ENCODE data around the gene KCNIP1.

Gene KCNIP1
- 0 reads per million in 3 donors for total RNA-seq

GRCh38 chr5:170503990-170504596, at the start of gene KCNIP1:
TSS of gene KCNIP1 (plus strand) at chr5:170504020.
- no peak for DNase-seq

GRCh38 chr5:170463426-170463825, 40.4 kb upstream of the KCNIP1 start:
- H3K27ac ChIP-seq (ENCODE audit: insufficient read depth, low read length, poor library complexity, severe bottlenecking): no peak overlapping the region
- no peak overlapping the region for H3K4me3 ChIP-seq (ENCODE audit: insufficient read depth, low read depth, low read length, poor library complexity, severe bottlenecking)
- no peaks in the 10 kb centered on the region for H3K9me3 ChIP-seq (ENCODE audit: control insufficient read depth, low read length)
- H3K4me1 ChIP-seq (ENCODE audit: control insufficient read depth, insufficient read depth, low read length, poor library complexity, severe bottlenecking): no peaks in the 10 kb centered on the region
- no peaks in the 10 kb centered on the region for H3K36me3 ChIP-seq (ENCODE audit: control insufficient read depth, insufficient read depth, low read length)
- peaks cover 5% of the 10 kb centered on the region for H3K27me3 ChIP-seq (replicated peaks; ENCODE audit: control insufficient read depth, insufficient read depth, low read length, poor library complexity, severe bottlenecking)
- DNase-seq: no peak

More at GRCh38 chr5:170503990-170504596, at the start of gene KCNIP1:
- Histone ChIP-seq H3K9me3 (ENCODE audit: control insufficient read depth, low read length) (no peaks in the 10 kb centered on the region), H3K27ac (ENCODE audit: insufficient read depth, low read length, poor library complexity, severe bottlenecking) (no peak within 1 kb of the TSS), H3K36me3 (ENCODE audit: control insufficient read depth, insufficient read depth, low read length) (no peaks in the 10 kb centered on the region), H3K4me1 (ENCODE audit: control insufficient read depth, insufficient read depth, low read length, poor library complexity, severe bottlenecking) (no peaks in the 10 kb centered on the region), H3K4me3 (ENCODE audit: insufficient read depth, low read depth, low read length, poor library complexity, severe bottlenecking) (no peak within 1 kb of the TSS), H3K27me3 (replicated peaks; ENCODE audit: control insufficient read depth, insufficient read depth, low read length, poor library complexity, severe bottlenecking) (no peaks in the 10 kb centered on the region)

- Histone ChIP-seq H3K4me1 (ENCODE audit: control insufficient read depth, insufficient read depth, low read length, poor library complexity, severe bottlenecking) (no peaks in the 10 kb centered on the region), H3K9me3 (ENCODE audit: control insufficient read depth, low read length) (no peaks in the 10 kb centered on the region), H3K36me3 (ENCODE audit: control insufficient read depth, insufficient read depth, low read length) (no peaks in the 10 kb centered on the region), H3K27me3 (replicated peaks; ENCODE audit: control insufficient read depth, insufficient read depth, low read length, poor library complexity, severe bottlenecking) (peaks cover 5% of the 10 kb centered on the region), H3K4me3 (ENCODE audit: insufficient read depth, low read depth, low read length, poor library complexity, severe bottlenecking) (no peak overlapping the region), H3K27ac (ENCODE audit: insufficient read depth, low read length, poor library complexity, severe bottlenecking) (no peak overlapping the region)
- no peak for DNase-seq
Observed at GRCh38 chr5:170464280-170465127, 39.3 kb upstream of the KCNIP1 start.

- DNase-seq: no peak
- H3K4me3 ChIP-seq (ENCODE audit: insufficient read depth, low read depth, low read length, poor library complexity, severe bottlenecking): no peak overlapping the region
- no peaks in the 10 kb centered on the region for H3K9me3 ChIP-seq (ENCODE audit: control insufficient read depth, low read length)
- peaks cover 5% of the 10 kb centered on the region for H3K27me3 ChIP-seq (replicated peaks; ENCODE audit: control insufficient read depth, insufficient read depth, low read length, poor library complexity, severe bottlenecking)
- no peaks in the 10 kb centered on the region for H3K4me1 ChIP-seq (ENCODE audit: control insufficient read depth, insufficient read depth, low read length, poor library complexity, severe bottlenecking)
- no peak overlapping the region for H3K27ac ChIP-seq (ENCODE audit: insufficient read depth, low read length, poor library complexity, severe bottlenecking)
- H3K36me3 ChIP-seq (ENCODE audit: control insufficient read depth, insufficient read depth, low read length): no peaks in the 10 kb centered on the region
Observed at GRCh38 chr5:170466553-170466952, 37.3 kb upstream of the KCNIP1 start.

- Histone ChIP-seq H3K36me3 (ENCODE audit: control insufficient read depth, insufficient read depth, low read length) (no peaks in the 10 kb centered on the region), H3K4me3 (ENCODE audit: insufficient read depth, low read depth, low read length, poor library complexity, severe bottlenecking) (no peak overlapping the region), H3K27me3 (replicated peaks; ENCODE audit: control insufficient read depth, insufficient read depth, low read length, poor library complexity, severe bottlenecking) (peaks cover 5% of the 10 kb centered on the region), H3K27ac (ENCODE audit: insufficient read depth, low read length, poor library complexity, severe bottlenecking) (no peak overlapping the region), H3K9me3 (ENCODE audit: control insufficient read depth, low read length) (no peaks in the 10 kb centered on the region), H3K4me1 (ENCODE audit: control insufficient read depth, insufficient read depth, low read length, poor library complexity, severe bottlenecking) (no peaks in the 10 kb centered on the region)
- no peak for DNase-seq
Observed at GRCh38 chr5:170466988-170467707, 36.7 kb upstream of the KCNIP1 start.

GRCh38 chr5:170468633-170469285, 35.1 kb upstream of the KCNIP1 start:
- H3K9me3 ChIP-seq (ENCODE audit: control insufficient read depth, low read length): no peaks in the 10 kb centered on the region
- no peaks in the 10 kb centered on the region for H3K4me1 ChIP-seq (ENCODE audit: control insufficient read depth, insufficient read depth, low read length, poor library complexity, severe bottlenecking)
- peaks cover 5% of the 10 kb centered on the region for H3K27me3 ChIP-seq (replicated peaks; ENCODE audit: control insufficient read depth, insufficient read depth, low read length, poor library complexity, severe bottlenecking)
- H3K27ac ChIP-seq (ENCODE audit: insufficient read depth, low read length, poor library complexity, severe bottlenecking): no peak overlapping the region
- DNase-seq: no peak
- H3K36me3 ChIP-seq (ENCODE audit: control insufficient read depth, insufficient read depth, low read length): no peaks in the 10 kb centered on the region
- H3K4me3 ChIP-seq (ENCODE audit: insufficient read depth, low read depth, low read length, poor library complexity, severe bottlenecking): no peak overlapping the region

- H3K27ac ChIP-seq (ENCODE audit: insufficient read depth, low read length, poor library complexity, severe bottlenecking): no peak overlapping the region
- no peaks in the 10 kb centered on the region for H3K36me3 ChIP-seq (ENCODE audit: control insufficient read depth, insufficient read depth, low read length)
- peaks cover 4% of the 10 kb centered on the region for H3K27me3 ChIP-seq (replicated peaks; ENCODE audit: control insufficient read depth, insufficient read depth, low read length, poor library complexity, severe bottlenecking)
- no peaks in the 10 kb centered on the region for H3K9me3 ChIP-seq (ENCODE audit: control insufficient read depth, low read length)
- no peaks in the 10 kb centered on the region for H3K4me1 ChIP-seq (ENCODE audit: control insufficient read depth, insufficient read depth, low read length, poor library complexity, severe bottlenecking)
- DNase-seq: no peak
- H3K4me3 ChIP-seq (ENCODE audit: insufficient read depth, low read depth, low read length, poor library complexity, severe bottlenecking): no peak overlapping the region
Observed at GRCh38 chr5:170469414-170469813, 34.4 kb upstream of the KCNIP1 start.

- no peaks in the 10 kb centered on the region for H3K27me3 ChIP-seq (replicated peaks; ENCODE audit: control insufficient read depth, insufficient read depth, low read length, poor library complexity, severe bottlenecking)
- no peaks in the 10 kb centered on the region for H3K36me3 ChIP-seq (ENCODE audit: control insufficient read depth, insufficient read depth, low read length)
- no peak overlapping the region for H3K27ac ChIP-seq (ENCODE audit: insufficient read depth, low read length, poor library complexity, severe bottlenecking)
- H3K9me3 ChIP-seq (ENCODE audit: control insufficient read depth, low read length): no peaks in the 10 kb centered on the region
- DNase-seq: no peak
- no peak overlapping the region for H3K4me3 ChIP-seq (ENCODE audit: insufficient read depth, low read depth, low read length, poor library complexity, severe bottlenecking)
- H3K4me1 ChIP-seq (ENCODE audit: control insufficient read depth, insufficient read depth, low read length, poor library complexity, severe bottlenecking): no peaks in the 10 kb centered on the region
Observed at GRCh38 chr5:170470275-170470674, 33.5 kb upstream of the KCNIP1 start.

GRCh38 chr5:170470808-170471404, 32.9 kb upstream of the KCNIP1 start:
- Histone ChIP-seq H3K36me3 (ENCODE audit: control insufficient read depth, insufficient read depth, low read length) (no peaks in the 10 kb centered on the region), H3K27ac (ENCODE audit: insufficient read depth, low read length, poor library complexity, severe bottlenecking) (no peak overlapping the region), H3K4me1 (ENCODE audit: control insufficient read depth, insufficient read depth, low read length, poor library complexity, severe bottlenecking) (no peaks in the 10 kb centered on the region), H3K4me3 (ENCODE audit: insufficient read depth, low read depth, low read length, poor library complexity, severe bottlenecking) (no peak overlapping the region), H3K9me3 (ENCODE audit: control insufficient read depth, low read length) (no peaks in the 10 kb centered on the region), H3K27me3 (replicated peaks; ENCODE audit: control insufficient read depth, insufficient read depth, low read length, poor library complexity, severe bottlenecking) (no peaks in the 10 kb centered on the region)
- DNase-seq: no peak
